ENCODE data around the gene TCP1. TPM values are rescaled to one million over a fixed set of nuclear protein-coding genes. Genes with fewer than 3 reads are reported as not detected.

Gene TCP1
- total and polyA plus RNA-seq, 9 of the 15 experiments (the other 6 are each of a cell fraction or from before 2014, with no cell fraction given) = 331 to 801 (median 645) TPM

DNA sequence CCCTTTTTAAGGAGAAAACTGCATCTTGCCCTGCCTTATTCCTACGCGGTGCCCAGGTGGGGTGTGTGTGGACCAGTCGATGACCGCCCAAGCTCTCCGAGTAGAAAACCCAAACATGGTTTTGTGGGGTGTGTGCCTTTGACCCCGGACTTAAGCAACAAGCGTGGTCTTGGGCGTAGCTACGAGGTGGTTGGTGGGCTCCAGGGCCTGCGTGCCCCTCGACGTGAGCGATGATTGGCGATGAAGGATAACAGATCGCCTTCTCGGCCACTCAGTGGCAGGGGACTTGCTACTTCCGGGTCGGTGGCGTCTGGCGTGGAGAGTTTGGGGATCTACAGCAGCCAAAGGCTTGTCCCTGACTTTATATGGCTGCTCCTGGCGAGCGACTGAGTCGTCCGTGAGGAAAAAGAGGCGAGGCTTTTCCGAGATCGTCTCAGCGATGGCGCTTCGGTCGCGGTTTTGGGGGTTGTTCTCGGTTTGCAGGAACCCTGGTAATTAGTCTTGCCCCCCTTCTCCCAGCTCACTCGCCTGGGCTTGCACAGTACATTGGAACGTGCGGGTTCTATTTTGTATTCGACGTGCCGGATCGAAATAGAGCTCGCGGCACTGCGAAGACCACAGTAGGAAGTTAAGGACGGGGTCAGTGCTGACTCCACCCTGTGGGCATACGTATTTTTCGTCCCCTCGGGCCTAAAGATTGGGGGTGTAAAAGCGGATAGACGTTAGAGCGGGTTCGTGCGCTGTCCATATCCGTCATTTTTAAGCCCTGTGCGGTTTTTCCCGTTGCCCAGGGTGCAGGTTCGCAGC lies 950 bp upstream of the TCP1 start, which contains the start of gene MRPL18 (continued):
- TF ChIP-seq HDAC1 (IDR thresholded peaks at IDR 0.05) (peak in 1 of 2 experiments; percentile 91; a peak in 2 of 4 replicates), RAD21 (CRISPR knock-in tag; conservative IDR thresholded peaks at IDR 0.05 in 1 of 2, IDR thresholded peaks at IDR 0.05 in 1 of 2) (no peak; a peak in 1 of 4 replicates), ZNF274 (IDR thresholded peaks at IDR 0.05; ENCODE audit: borderline replicate concordance, low read depth, low read length) (no peak), JUND (IDR thresholded peaks at IDR 0.05; ENCODE audit: borderline replicate concordance, low read depth, low read length) (0 out of 2 replicates have a peak, but pooled peaks have one; percentile 11), JUND (tag; IDR thresholded peaks at IDR 0.05; ENCODE audit: borderline replicate concordance, low read depth, low read length) (no peak; the same call in 2 of the 3 replicates), XRCC4 (IDR thresholded peaks at IDR 0.05; ENCODE audit: extremely low read depth, insufficient read depth, insufficient read length) (no peak), NFATC3 (IDR thresholded peaks at IDR 0.05) (no peak), FOXJ3 (CRISPR knock-in tag; IDR thresholded peaks at IDR 0.05) (no peak), ZNF785 (CRISPR knock-in tag; IDR thresholded peaks at IDR 0.05) (no peak), CXXC5 (CRISPR knock-in tag; IDR thresholded peaks at IDR 0.05) (peak; percentile 83), ZC3H8 (IDR thresholded peaks at IDR 0.05) (0 out of 2 replicates have a peak, but pooled peaks have one; percentile 38), RFX5 (IDR thresholded peaks at IDR 0.05; ENCODE audit: low read depth, low read length) (peak; percentile 51; the same call in 1 of the 2 replicates), SMARCE1 (IDR thresholded peaks at IDR 0.05) (no peak), ZNF561 (CRISPR knock-in tag; conservative IDR thresholded peaks at IDR 0.05) (no peak), TFAM (CRISPR knock-in tag; conservative IDR thresholded peaks at IDR 0.05) (no peak), ILK (tag; IDR thresholded peaks at IDR 0.05; ENCODE audit: borderline replicate concordance, low read depth) (no peak), HNRNPLL (IDR thresholded peaks at IDR 0.05; ENCODE audit: low read depth, low read length, poor library complexity, severe bottlenecking) (peak; percentile 91), PYGO2 (tag; IDR thresholded peaks at IDR 0.05) (no peak), FUS (optimal IDR thresholded peaks at IDR 0.05; ENCODE audit: low read depth, low read length) (no peak)
- TF ChIP-seq, protein P1, sequence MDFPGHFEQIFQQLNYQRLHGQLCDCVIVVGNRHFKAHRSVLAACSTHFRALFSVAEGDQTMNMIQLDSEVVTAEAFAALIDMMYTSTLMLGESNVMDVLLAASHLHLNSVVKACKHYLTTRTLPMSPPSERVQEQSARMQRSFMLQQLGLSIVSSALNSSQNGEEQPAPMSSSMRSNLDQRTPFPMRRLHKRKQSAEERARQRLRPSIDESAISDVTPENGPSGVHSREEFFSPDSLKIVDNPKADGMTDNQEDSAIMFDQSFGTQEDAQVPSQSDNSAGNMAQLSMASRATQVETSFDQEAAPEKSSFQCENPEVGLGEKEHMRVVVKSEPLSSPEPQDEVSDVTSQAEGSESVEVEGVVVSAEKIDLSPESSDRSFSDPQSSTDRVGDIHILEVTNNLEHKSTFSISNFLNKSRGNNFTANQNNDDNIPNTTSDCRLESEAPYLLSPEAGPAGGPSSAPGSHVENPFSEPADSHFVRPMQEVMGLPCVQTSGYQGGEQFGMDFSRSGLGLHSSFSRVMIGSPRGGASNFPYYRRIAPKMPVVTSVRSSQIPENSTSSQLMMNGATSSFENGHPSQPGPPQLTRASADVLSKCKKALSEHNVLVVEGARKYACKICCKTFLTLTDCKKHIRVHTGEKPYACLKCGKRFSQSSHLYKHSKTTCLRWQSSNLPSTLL (IDR thresholded peaks at IDR 0.05) = no peak
- TF ChIP-seq, protein P2, sequence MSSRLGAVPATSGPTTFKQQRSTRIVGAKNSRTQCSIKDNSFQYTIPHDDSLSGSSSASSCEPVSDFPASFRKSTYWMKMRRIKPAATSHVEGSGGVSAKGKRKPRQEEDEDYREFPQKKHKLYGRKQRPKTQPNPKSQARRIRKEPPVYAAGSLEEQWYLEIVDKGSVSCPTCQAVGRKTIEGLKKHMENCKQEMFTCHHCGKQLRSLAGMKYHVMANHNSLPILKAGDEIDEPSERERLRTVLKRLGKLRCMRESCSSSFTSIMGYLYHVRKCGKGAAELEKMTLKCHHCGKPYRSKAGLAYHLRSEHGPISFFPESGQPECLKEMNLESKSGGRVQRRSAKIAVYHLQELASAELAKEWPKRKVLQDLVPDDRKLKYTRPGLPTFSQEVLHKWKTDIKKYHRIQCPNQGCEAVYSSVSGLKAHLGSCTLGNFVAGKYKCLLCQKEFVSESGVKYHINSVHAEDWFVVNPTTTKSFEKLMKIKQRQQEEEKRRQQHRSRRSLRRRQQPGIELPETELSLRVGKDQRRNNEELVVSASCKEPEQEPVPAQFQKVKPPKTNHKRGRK (tag; IDR thresholded peaks at IDR 0.05) = no peak
- TF ChIP-seq, protein P3, sequence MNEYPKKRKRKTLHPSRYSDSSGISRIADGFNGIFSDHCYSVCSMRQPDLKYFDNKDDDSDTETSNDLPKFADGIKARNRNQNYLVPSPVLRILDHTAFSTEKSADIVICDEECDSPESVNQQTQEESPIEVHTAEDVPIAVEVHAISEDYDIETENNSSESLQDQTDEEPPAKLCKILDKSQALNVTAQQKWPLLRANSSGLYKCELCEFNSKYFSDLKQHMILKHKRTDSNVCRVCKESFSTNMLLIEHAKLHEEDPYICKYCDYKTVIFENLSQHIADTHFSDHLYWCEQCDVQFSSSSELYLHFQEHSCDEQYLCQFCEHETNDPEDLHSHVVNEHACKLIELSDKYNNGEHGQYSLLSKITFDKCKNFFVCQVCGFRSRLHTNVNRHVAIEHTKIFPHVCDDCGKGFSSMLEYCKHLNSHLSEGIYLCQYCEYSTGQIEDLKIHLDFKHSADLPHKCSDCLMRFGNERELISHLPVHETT (CRISPR knock-in tag; conservative IDR thresholded peaks at IDR 0.05 in 1 of 2, IDR thresholded peaks at IDR 0.05 in 1 of 2) = peak in 1 of 2 experiments; percentile 0; a peak in 1 of 4 replicates

All from K562 (cell line).